NCI-H1436 (cell line): ENCODE data around the gene PPP2R5B.
"Not testable (repeated sequence)": the region's sequence is repeated elsewhere in the genome, so short reads cannot be mapped to it uniquely, and the experiment has no call there.

Experiments
- DNase-seq: peaks from one replicate; lab custom pipeline; 2025; lab: John Stamatoyannopoulos, UW

PPP2R5B gene

GRCh38 chr11:64983339-64983738 is 58.9 kb downstream of the PPP2R5B start:
- DNase-seq, result not testable (repeated sequence)
